Activated T-cell treated with anti-CD3 and anti-CD28 coated beads for 48 hours (primary cell): ENCODE measurements around the gene LINS1.
A peak's percentile ranks its signal among the peaks of the same experiment; 100 is the strongest.

Source experiments
- DNase-seq: peaks from one replicate; pipeline ENCODE4 v3.0.0-alpha.2; 2020; ENCODE audit warnings: low read depth

LINS1 gene, protein sequence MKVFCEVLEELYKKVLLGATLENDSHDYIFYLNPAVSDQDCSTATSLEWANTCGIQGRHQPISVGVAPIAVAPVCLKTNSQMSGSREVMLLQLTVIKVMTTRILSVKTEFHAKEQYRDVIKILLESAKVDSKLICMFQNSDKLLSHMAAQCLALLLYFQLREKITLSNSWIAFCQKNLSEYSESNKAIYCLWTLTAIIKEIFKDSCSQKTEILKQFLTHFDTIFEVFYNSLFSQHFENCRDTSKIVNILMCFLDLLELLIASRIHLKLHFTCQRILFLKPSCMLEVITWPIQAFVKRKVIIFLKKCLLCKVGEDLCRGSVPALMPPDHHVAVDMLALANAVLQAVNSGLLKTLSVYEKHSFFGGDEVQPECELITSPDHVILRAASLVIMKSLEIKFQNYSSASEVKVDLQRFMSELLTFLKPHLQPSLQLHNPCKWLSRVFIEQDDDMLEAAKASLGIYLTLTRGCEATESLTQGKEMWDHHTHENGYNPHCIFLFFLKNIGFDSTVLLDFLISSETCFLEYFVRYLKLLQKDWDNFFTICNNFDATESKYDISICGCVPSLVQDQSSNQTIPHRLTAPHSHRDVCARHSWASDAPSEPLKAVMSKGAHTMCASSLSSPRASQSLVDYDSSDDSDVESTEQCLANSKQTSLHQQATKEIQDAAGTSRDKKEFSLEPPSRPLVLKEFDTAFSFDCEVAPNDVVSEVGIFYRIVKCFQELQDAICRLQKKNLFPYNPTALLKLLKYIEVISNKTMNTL

DNA sequence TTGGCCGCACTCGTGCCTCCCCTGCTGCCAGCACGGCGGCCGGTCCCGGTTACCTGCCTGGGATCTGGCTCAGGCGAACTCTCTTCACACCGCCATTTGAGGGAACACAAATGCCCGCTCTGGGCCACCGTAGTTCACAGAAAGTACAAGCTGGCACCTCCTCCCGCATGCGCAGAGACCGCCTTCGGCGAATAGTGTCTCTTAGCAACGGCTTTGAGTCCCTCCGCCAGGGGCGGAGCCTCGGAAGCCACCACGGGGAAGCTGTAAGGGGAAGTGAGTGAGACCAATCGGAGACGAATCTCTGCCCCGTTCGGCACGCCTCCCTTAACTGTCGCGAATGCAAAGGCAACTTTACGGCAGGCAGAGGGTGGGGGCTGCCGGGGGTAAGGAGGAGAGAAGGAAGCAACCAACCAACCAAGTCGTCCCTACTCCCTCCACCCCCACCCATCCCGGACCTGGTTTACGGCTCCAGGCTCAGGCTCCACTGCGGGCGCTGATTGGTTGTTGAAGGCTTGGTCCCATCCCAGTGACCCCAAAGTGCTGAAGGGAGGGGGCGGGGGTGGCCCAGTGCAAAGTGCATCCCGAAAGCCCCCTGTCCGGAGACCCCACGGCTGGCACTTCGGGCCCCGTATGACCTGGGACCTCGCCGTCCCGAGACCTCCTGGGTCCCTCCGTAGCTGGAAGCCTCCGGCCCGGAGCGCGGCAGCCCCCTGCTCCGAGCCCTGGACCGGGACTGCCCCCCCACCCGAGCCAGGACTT, at the start of gene LINS1, which contains the start of gene ASB7:
LINS1 (minus strand) TSS at position 121 of the 759 bp plus-strand sequence. CDS start 21,342 bp downstream, outside the sequence.
ASB7 (plus strand) TSS at position 526 of the 759 bp plus-strand sequence. CDS start 9,628 bp downstream, outside the sequence.
- peak; percentile 98 for DNase-seq

DNA sequence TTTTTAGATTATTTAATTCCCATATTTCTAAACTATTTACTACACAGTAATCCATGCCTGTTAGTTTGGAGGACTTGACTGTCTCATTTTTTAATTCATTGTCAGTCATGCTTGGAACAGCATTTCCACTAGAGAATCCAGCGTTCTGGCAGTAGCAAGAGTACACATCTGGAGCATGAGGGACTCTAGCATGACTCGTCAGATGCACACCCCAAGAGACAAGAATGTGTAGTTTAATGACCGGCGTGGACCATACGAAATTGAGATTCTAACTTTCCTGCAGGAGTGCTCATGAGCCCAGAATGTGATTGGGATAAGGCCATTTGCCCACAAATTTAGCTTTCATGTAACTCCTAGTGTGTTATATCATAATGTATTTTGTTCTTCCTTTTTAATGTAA, 49.3 kb upstream of the LINS1 start:
- DNase-seq: no peak

DNA sequence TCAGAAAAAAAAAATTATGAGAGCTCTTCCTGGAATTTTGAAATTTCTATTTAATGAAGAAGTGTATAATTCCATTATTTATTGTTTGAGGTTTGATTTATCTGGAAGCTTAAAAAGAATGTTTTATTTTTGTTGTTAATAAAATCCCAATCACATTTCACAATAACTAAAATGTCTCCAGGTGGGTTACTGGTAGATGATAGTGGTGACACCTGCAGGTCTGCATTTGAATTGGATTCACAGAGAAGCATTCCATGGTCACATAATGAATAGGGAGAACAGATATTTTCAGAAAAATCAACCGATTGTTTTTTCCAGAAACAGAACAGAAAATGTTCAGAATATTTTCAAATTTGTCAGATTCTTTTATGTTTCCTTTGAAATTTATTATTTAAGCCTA, 48.7 kb upstream of the LINS1 start:
- DNase-seq: no peak

DNA sequence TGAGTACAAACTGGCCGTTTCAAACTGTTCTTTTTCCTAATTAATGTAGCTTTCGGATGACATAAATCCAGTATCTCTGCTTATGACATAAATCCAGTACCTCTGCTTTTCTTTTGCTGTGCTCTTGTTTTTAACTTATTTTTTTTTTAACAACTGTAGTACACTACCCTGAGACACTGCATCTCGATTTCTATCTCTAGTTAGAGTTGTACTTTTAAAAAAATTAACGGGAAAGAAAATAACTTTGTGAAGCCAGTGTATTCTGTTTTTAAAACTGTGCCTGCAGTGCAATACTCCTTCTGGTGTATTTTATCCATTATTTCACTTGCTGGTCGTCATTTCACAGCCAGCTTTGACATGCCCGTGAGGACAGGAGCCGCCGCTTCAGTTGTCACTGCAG, 47.0 kb upstream of the LINS1 start:
- DNase-seq: no peak

DNA sequence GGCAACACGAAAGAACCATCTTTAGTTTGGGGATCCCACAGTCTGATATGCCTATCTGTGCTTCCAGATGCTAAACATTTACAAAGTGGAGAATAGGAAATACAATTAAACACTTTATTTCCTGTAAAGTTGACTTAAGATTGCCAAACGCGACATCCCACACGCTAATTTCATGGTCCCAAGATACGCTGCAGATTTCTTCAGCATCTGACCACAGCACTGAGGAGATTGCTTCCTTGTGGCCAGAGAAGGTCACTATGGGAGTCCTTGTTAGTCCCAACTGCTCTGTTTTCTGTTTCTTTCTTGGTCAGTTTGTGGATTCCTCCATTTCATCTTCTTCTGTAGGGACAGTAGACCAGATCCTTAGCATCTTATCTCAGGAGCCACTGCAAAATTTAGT, 43.7 kb upstream of the LINS1 start:
- DNase-seq: no peak

DNA sequence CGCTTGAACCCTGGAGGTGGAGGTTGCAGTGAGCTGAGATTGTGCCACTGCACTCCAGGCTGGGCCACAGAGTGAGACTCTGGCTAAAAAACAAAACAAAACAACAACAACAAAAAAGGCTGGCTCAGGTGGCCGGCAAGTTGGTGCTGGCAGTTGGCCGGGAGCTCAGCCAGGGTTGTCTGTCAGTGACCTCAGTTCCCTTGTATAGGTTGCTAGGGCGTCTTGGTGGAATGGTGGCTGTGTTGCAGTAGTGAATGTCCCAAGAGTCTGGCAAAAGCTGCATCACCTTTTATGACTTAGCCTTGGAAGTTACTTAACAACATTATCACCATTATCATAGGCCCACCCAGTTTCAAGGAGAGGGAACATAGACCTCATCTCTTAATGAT, 41.0 kb upstream of the LINS1 start:
- DNase-seq: no peak

DNA sequence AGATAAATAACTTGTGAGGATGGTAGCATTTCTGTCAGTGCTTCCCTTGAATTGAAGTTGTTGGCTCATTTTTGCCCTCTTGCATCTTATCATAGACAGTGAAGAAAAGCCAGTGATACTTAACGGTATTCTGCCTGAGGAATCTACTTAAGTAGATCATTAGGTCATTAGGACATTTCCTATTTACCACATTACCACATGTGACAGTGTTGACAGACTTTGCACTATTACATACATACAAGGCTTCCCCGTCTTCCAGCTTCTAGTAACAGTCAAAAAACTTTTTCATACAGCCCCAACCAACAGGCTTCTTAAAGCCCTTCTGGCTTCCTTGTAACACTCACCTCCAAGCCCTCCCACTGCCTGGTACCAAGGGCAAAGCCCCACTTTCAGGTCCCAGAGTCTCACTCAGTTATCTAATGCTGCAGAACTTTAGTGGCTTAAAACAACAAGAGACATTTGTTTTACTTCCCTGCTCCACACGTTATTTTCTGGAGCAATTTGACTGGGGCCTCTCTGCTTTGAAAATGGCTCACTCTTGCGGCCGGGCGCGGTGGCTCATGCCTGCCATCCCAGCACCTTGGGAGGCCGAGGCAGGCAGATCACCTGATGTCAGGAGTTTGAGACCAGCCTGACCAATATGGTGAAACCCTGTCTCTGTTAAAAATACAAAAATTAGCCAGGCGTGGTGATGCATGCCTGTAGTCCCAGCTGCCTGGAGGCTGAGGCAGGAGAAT, 40.4 kb upstream of the LINS1 start:
- no peak for DNase-seq

DNA sequence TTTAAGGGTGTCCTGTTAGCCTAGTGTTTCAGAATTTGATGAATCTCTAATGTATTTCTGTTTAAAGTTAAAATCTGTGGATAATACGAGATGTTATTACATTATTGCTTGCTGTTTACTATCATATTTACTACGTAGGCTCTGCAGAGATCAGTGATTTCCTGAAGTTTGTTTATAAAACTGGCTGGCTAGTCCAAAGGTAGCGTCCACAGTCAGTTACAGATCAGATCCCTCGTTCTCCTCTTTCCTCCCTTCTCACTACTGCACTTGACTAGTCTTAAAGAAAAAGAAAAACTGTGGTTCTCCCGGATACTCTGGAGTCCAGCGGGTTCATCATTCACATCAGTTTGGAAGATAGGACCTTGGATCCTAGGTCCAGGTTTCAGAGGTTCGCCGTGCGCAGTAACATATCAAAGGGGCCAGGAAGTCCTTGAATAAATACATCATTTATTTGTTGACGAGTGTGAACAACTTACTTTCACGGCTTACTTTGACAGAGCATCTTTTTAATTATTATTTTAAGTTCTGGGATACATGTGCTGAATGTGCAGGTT, 36.3 kb upstream of the LINS1 start:
- no peak for DNase-seq

DNA sequence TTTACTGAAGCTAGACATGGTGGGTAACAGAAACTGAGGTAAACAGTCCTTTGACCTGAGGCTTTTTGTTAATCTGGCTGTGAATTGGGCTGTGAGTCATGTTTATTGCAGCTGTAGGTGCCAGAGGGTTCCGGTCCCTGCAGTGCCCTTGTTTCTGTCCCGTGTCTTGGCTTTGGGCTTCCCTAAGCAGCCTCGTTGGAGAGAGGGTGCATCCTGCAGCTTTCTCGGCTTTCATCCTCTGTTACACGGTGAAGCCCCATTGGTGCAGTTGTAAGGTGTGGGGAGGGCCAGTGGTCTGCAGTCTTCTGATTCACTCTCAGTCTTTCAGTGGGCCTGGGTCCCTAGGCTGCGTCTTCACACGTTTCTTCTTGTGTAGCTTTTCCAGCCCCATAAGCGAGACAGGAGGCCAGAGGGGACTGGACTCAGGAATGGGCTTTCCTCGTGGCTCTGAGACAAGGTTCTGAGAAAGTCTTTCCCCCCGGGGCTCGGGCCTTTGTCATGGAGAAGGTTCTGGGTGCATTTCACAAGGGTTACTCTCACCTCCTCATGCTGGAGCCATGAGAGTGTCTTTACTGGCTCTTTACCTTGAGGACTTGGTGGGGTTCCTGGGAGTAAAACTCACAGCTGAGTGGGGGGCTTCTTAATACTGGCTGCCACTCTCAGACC, 33.6 kb upstream of the LINS1 start:
- no peak for DNase-seq

DNA sequence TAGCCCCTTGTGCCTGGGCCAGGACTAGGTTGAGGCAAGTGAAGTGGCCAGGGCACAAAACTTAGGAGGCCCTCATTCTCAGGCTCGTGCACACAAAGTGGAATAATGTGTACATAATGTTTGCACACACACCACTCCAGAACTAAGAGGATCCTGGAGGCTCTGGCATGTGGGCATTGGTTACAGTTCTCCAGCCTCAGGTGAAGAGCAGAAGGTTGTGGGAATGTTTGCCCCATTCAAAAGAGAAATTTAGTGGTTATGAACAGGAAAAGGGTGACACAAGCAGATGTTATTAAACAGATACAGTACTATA, 31.7 kb upstream of the LINS1 start:
- DNase-seq: no peak

DNA sequence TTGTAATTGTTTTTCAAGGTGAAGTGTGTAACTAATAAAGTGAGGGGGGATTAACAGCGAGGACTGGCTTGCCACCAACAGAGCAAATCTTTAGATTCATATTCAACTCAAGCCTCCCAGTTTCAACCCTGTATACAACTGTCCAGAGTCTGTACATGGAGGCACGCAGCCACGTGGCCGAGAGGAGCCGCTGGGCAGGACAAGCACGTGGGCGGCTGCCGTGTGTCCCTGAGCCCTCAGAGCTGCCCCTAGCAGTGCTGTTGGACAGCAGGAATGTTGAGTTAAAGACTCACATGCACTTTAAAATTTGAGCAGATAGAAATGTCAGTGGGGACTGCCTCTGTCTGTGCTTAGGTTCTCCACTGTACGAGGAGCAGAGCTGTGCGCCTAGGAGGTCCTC, 29.8 kb upstream of the LINS1 start:
- no peak for DNase-seq

DNA sequence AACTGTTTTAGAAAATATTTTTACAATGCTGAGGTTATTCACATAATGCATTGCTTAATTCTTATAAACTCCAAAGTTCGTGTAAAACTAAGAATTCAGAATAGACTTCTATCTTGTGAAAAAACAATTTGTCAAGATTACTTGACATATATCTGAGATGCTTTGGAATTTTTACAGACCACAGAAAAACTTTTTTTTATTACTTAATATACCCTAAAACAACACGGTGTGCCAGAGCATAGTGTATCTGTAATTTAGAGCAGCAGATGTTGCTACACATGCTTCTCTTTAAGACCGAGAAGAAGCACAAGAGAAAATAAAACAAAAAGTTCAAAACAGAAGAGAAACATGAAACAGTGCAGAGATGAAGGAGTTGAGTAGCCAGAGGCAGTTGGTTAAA, 26.8 kb upstream of the LINS1 start:
- no peak for DNase-seq

DNA sequence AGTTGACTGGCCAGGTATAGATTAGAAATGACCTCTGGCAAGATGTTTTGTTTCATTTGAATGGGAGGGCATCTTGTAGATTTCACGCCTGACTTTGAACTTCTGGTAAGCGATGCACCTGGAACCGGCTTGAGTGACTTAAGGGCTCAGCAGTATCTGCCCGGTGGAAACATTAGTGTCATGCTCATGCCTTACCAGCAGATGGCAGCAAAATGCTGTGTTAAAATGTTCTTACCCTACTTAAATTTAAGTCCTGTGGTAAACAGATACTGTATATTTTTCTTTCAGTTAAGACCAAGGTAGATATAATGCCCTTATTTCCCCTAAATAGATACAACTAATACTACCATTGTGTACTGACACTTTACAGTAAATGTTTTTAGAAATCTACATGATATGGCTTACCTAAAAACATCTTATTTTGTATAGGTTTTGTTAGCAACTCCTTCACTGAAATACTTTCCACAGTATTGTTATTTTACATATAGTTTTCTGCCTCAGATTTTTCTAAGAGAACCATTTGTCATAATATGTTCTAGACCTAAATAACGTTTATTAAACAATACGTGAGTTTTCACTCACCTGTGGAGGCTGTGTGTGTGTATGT, 25.9 kb upstream of the LINS1 start:
- peak; percentile 21 for DNase-seq

DNA sequence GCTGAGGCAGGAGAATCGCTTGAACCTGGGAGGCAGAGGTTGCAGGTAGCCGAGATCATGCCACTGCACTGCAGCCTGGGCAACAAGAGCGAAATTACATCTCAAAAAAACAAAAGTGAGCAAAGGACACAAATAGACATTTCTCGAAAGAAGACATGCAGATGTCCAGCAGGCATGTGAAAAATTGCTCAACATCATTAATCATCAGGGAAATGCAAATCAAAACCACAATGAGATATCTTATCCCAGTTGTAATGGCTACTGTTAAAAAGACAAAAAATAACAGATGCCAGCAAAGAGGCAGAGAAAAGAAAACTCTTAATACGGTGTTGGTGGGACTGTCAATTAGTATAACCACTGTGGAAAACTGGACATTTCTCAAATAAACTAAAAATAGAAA, 21.3 kb upstream of the LINS1 start:
- DNase-seq: no peak

DNA sequence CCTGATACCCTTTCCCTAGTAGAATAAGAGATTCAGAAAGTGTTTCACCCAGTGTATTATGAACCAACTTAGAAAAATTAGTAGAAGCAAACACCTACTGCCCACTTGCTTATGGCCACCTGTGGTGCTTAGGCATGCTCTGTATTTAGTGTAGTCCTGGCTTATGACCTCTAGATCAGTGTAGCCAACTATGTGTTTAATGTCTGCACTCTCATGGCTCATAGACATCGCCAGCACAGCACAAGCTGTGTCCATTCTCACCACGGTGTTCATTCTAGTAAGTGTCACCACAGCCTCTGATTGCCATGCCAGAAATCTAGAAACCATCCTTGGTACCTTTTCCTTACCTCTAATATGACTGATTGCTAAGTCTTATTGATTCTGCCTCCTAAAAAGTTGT, 14.7 kb upstream of the LINS1 start:
- DNase-seq: no peak

DNA sequence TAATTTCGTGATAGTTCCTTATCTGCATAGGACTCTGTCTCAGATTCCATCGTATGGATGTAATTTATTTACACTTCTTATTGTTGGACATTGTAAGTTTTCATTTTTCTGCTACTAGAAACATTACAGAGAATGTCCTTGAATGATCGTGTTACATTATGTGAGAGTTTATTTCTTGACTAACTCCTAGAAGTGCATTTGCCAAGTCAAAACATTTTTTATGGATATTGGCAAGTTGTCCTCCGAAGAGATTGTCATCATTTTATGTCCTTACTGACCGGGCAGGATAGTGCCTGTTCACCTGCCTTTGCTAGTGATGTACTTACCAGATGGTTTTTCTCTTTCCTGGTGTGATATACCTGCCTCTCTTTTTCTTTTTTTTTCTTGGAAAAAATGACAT, 13.8 kb upstream of the LINS1 start:
- no peak for DNase-seq

DNA sequence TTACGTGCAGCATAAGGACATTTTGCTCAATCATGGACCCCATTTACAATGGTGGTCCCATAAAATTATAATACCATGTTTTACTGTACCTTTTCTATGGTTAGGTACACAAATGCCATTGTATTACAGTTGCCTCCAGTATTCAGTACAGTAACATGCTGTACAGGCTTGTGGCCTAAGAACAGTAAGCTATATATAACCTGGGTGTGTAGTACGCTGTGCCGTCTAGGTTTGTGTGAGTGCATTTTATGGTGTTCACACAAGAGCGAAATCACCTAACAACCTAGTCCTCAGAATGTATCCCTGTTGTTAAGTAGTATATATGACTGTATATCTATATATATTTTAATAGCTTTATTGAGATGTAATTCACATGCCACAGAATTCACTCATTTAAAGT, 12.9 kb upstream of the LINS1 start:
- no peak for DNase-seq

DNA sequence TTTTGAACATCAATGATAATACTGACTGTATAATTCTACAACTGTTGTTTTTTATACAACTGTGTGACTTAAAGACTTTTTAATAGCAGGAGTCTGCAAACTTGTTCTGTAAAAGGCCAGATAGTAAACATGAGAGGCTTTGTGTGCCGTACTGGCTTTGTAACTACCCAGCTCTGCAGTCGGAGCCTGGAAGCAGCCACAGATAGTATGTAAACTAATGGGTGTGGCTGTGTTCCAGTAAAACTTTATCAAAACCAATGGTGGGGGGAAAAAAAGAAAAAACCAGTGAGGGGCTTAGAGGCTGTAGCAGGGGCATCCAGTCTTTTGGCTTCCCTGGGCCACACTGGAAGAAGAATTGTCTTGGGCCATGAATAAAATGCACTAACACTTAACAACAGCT, 12.4 kb upstream of the LINS1 start:
- DNase-seq: no peak

DNA sequence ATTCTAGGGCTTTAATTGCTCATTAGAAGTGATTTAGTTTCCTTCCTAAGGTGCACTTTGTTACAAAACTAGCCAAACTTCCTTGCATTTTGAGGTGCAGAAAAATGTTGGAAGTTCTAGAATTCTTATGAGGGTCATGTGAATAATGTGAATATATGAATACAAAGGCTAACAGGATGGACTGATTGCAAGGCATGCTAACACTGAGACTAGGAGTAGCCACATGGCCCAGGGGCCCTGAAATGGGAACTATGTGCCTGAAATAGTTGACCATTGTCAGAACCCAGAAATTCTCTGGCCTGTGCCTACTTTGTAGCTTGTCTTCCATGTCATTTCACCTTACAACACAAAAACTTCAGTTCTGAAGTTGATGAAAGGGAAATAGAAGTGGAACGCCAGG, 11.2 kb upstream of the LINS1 start:
- DNase-seq: no peak

DNA sequence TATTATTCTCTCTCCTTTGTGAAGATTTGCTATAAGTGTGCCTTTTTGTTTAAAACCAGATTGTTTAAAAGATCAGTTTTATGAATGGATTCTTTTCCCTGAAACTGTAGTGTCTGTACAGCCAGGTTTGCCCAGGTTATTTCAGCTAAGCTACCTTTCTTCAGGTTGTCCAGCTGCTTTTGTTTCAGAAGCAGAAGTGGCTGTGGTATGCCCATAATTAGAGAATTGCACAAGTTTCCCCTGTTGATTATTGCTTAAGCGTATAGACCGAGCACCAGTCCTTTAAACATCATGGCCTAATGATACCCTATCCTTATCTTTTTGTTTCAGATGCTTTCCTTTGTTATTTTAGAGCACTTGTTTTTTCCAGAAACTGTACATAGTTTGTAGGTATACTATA, 10.6 kb upstream of the LINS1 start:
- no peak for DNase-seq

DNA sequence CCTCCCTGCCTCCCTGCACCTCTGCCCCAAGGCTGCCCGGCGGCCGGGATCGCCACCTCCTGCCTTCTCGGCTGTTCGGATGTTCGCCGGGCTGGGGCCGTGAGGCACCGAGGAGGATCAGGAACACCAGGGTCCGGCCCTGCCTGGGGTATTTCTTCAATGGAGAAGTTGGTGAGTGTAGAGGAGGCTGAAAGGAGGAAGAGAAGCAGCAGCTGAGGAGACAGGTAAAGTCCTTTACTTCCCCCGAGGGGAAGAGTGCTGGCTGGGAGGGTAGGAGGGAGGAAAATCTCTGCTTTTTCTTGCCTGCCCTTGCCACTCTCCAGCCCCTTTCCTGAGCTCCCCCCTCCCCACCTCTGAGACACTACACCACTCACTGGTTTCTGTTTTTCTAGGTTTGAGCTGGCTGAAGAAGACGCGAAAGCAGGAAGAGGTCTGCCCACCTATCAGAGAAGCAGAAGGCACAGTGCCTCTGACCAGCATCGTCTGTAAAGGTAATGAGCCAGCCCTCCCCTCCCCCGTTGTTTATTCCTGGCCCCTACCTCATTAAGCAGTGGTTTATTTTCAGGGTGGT, 924 bp upstream of the LINS1 start:
- peak; percentile 39 for DNase-seq
